BE2C (cell line): ENCODE data around the gene OLA1.
"Not testable (repeated sequence)": the region's sequence is repeated elsewhere in the genome, so short reads cannot be mapped to it uniquely, and the experiment has no call there.

Experiments used
- DNase-seq: peaks from one replicate; pipeline ENCODE4 v3.0.0-alpha.2; 2020
- H3K27me3 ChIP-seq: fragments of 250-450 bp; sonication (Bioruptor Pico); 2 replicates; pipeline ENCODE4 v1.5.1; 2020; ENCODE audit warnings: mild to moderate bottlenecking
- H3K36me3 ChIP-seq: fragments of 250-450 bp; sonication (Bioruptor Pico); 2 replicates; pipeline ENCODE4 v1.5.1; 2020; ENCODE audit warnings: mild to moderate bottlenecking
- H3K4me1 ChIP-seq: fragments of 250-450 bp; sonication (Bioruptor Pico); 2 replicates; pipeline ENCODE4 v1.5.1; 2020
- H3K4me3 ChIP-seq: 2 replicates; pipeline ENCODE4 v1.5.1; 2011; ENCODE audit warnings: low read depth, low read length
- H3K9me3 ChIP-seq: fragments of 250-450 bp; sonication (Bioruptor Pico); 2 replicates; pipeline ENCODE4 v1.5.1; 2020
- CTCF ChIP-seq: IDR thresholded peaks from 2 replicates; pipeline ENCODE4 v1.5.1; 2012; ENCODE audit warnings: mild to moderate bottlenecking, low read depth, low read length

The OLA1 gene

GRCh38 chr2:174246944-174247381 is 1.4 kb downstream of the OLA1 start:
- Histone ChIP-seq H3K27me3 (no peaks in the 10 kb centered on the region), H3K36me3 (no peaks in the 10 kb centered on the region), H3K9me3 (no peaks in the 10 kb centered on the region), H3K4me3 (peak overlapping the region; percentile 77), H3K4me1 (no peaks in the 10 kb centered on the region)
- TF ChIP-seq CTCF: no peak
- DNase-seq: no peak

GRCh38 chr2:174245628-174246027 is 2.7 kb downstream of the OLA1 start:
- not testable (repeated sequence) for H3K4me1 ChIP-seq, H3K36me3 ChIP-seq, H3K9me3 ChIP-seq, H3K27me3 ChIP-seq, DNase-seq, H3K4me3 ChIP-seq

GRCh38 chr2:174245065-174245464 is 3.3 kb downstream of the OLA1 start:
- Histone ChIP-seq H3K36me3 (no peaks in the 10 kb centered on the region), H3K4me3 (no peak overlapping the region), H3K4me1 (no peaks in the 10 kb centered on the region), H3K9me3 (no peaks in the 10 kb centered on the region), H3K27me3 (no peaks in the 10 kb centered on the region)
- TF ChIP-seq CTCF: no peak
- no peak for DNase-seq

- Histone ChIP-seq H3K4me1 (no peaks in the 10 kb centered on the region), H3K36me3 (no peaks in the 10 kb centered on the region), H3K9me3 (no peaks in the 10 kb centered on the region), H3K27me3 (no peaks in the 10 kb centered on the region), H3K4me3 (no peak overlapping the region)
- no peak for TF ChIP-seq CTCF
- DNase-seq: no peak
Observed at GRCh38 chr2:174243812-174244211, 4.5 kb downstream of the OLA1 start.

- no peak overlapping the region for H3K4me3 ChIP-seq
- no peaks in the 10 kb centered on the region for H3K36me3 ChIP-seq
- no peaks in the 10 kb centered on the region for H3K4me1 ChIP-seq
- DNase-seq: no peak
- H3K9me3 ChIP-seq: no peaks in the 10 kb centered on the region
- TF ChIP-seq CTCF: no peak
- H3K27me3 ChIP-seq: no peaks in the 10 kb centered on the region
Observed at GRCh38 chr2:174240097-174240496, 8.2 kb downstream of the OLA1 start.

- H3K36me3 ChIP-seq: no peaks in the 10 kb centered on the region
- H3K4me3 ChIP-seq: no peak overlapping the region
- no peaks in the 10 kb centered on the region for H3K9me3 ChIP-seq
- H3K4me1 ChIP-seq: no peaks in the 10 kb centered on the region
- H3K27me3 ChIP-seq: no peaks in the 10 kb centered on the region
- no peak for TF ChIP-seq CTCF
- DNase-seq: no peak
Observed at GRCh38 chr2:174236429-174236828, 11.9 kb downstream of the OLA1 start.

- H3K9me3 ChIP-seq: no peaks in the 10 kb centered on the region
- H3K4me3 ChIP-seq: no peak overlapping the region
- DNase-seq: no peak
- TF ChIP-seq CTCF: no peak
- H3K27me3 ChIP-seq: no peaks in the 10 kb centered on the region
- no peaks in the 10 kb centered on the region for H3K36me3 ChIP-seq
- no peaks in the 10 kb centered on the region for H3K4me1 ChIP-seq
Observed at GRCh38 chr2:174235680-174236079, 12.7 kb downstream of the OLA1 start.
